SU-DHL-6 (cell line): ENCODE measurements around the gene USP11.

Experiments
- H2AFZ ChIP-seq: fragments of 200-600 bp; sonication (generic); 2 replicates; pipeline ENCODE4 v1.6.1; 2014; ENCODE audit warnings: low read depth, mild to moderate bottlenecking, moderate library complexity, mixed read lengths, antibody characterized with exemption, low read length; ENCODE audit not compliant: severe bottlenecking
- H3F3A ChIP-seq: fragments of 200-600 bp; shearing (Covaris generic); 2 replicates; pipeline ENCODE4 v1.6.0; 2016; ENCODE audit warnings: antibody characterized with exemption, mild to moderate bottlenecking; ENCODE audit not compliant: insufficient read depth
- H3K27ac ChIP-seq: fragments of 200-600 bp; sonication (generic); 2 replicates; pipeline ENCODE4 v1.5.1; 2016; ENCODE audit warnings: low read depth, mild to moderate bottlenecking, low read length, moderate library complexity, mixed read lengths
- H3K27me3 ChIP-seq: fragments of 200-600 bp; sonication (generic), shearing (Covaris generic); 2 replicates; pipeline ENCODE4 v1.6.0; 2014; ENCODE audit warnings: mild to moderate bottlenecking, low read length
- H3K36me3 ChIP-seq: fragments of 200-600 bp; sonication (generic); 2 replicates; pipeline ENCODE4 v1.6.1; 2014; ENCODE audit warnings: mild to moderate bottlenecking, low read length, mixed read lengths
- H3K4me2 ChIP-seq: fragments of 300-600, 200-600 bp; shearing (Covaris generic), sonication (generic); 2 replicates; pipeline ENCODE4 v1.6.0; 2014; ENCODE audit warnings: low read length, low read depth, mild to moderate bottlenecking; ENCODE audit not compliant: poor library complexity, severe bottlenecking
- H3K4me3 ChIP-seq: fragments of 200-600 bp; sonication (generic); 2 replicates; pipeline ENCODE4 v1.5.1; 2014; ENCODE audit warnings: antibody characterized with exemption, low read length, mild to moderate bottlenecking, mixed read lengths; ENCODE audit not compliant: insufficient read depth, poor library complexity, severe bottlenecking
- H3K79me2 ChIP-seq: fragments of 200-600 bp; sonication (generic); 2 replicates; pipeline ENCODE4 v1.6.1; 2014; ENCODE audit warnings: mild to moderate bottlenecking, low read length, moderate library complexity; ENCODE audit not compliant: insufficient read depth
- H3K9ac ChIP-seq: fragments of 200-600 bp; sonication (generic); 2 replicates; pipeline ENCODE4 v1.7.0; 2014; ENCODE audit warnings: mild to moderate bottlenecking, low read length
- H3K9me2 ChIP-seq: fragments of 200-600 bp; sonication (generic); replicated peaks from 2 replicates; pipeline ENCODE4 v1.6.1; 2014; ENCODE audit warnings: low read length; ENCODE audit not compliant: insufficient read depth
- H3K9me3 ChIP-seq: fragments of 200-600 bp; sonication (generic); 2 replicates; pipeline ENCODE4 v1.6.1; 2014; ENCODE audit warnings: low read length, mixed read lengths; ENCODE audit not compliant: insufficient read depth
- H4K20me1 ChIP-seq: fragments of 200-600 bp; sonication (generic); 2 replicates; pipeline ENCODE4 v1.6.1; 2014; ENCODE audit warnings: low read depth, mild to moderate bottlenecking, antibody characterized with exemption, low read length, moderate library complexity, mixed read lengths
- EZH2phosphoT487 ChIP-seq: fragments of 200-600 bp; sonication (generic), shearing (Covaris generic); conservative IDR thresholded peaks from 2 replicates; pipeline ENCODE4 v1.6.1; 2018; ENCODE audit warnings: mild to moderate bottlenecking, antibody characterized with exemption, low read length, moderate library complexity, mixed read lengths
- TF ChIP-seq, protein P1 (sequence below): fragments of 200-600 bp; sonication (generic); IDR thresholded peaks from one replicate; pipeline ENCODE4 v1.5.1; 2017; ENCODE audit warnings: antibody characterized with exemption, mild to moderate bottlenecking, low read length, moderate library complexity; ENCODE audit not compliant: insufficient read depth, poor library complexity, severe bottlenecking

Gene USP11

DNA sequence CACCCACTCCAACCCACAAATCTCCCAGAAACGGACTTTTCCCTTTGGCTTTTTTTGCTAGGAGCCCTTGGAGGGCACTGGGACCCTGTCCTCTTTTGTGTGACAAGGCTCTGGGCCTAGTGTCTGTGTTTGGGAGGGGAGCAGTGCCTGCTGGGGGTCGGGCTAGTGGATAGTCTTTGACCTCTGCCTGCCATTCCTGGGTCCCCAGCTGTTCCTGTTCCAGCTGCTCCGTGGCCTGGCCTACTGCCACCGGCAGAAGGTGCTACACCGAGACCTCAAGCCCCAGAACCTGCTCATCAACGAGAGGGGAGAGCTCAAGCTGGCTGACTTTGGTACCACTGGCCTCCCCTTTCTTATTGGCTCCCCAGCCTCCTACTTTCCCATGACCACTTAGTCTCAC, 6.7 kb upstream of the USP11 start:
- no peak overlapping the region for H3K4me2 ChIP-seq
- H2AFZ ChIP-seq = no peak overlapping the region
- H3K9me3 ChIP-seq = no peaks in the 10 kb centered on the region
- H3K9me2 ChIP-seq = no peaks in the 10 kb centered on the region
- H3K9ac ChIP-seq = no peak overlapping the region
- TF ChIP-seq, protein P1, sequence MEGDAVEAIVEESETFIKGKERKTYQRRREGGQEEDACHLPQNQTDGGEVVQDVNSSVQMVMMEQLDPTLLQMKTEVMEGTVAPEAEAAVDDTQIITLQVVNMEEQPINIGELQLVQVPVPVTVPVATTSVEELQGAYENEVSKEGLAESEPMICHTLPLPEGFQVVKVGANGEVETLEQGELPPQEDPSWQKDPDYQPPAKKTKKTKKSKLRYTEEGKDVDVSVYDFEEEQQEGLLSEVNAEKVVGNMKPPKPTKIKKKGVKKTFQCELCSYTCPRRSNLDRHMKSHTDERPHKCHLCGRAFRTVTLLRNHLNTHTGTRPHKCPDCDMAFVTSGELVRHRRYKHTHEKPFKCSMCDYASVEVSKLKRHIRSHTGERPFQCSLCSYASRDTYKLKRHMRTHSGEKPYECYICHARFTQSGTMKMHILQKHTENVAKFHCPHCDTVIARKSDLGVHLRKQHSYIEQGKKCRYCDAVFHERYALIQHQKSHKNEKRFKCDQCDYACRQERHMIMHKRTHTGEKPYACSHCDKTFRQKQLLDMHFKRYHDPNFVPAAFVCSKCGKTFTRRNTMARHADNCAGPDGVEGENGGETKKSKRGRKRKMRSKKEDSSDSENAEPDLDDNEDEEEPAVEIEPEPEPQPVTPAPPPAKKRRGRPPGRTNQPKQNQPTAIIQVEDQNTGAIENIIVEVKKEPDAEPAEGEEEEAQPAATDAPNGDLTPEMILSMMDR = no peak
- peaks cover 13% of the 10 kb centered on the region for H3K79me2 ChIP-seq
- no peaks in the 10 kb centered on the region for H3K36me3 ChIP-seq
- peaks cover 1% of the 10 kb centered on the region; the same call in 1 of the 2 replicates for H4K20me1 ChIP-seq
- no peak overlapping the region for H3K27ac ChIP-seq
- peaks cover 5% of the 10 kb centered on the region; the same call in 1 of the 2 replicates for H3F3A ChIP-seq
- H3K27me3 ChIP-seq = no peaks in the 10 kb centered on the region
- H3K4me3 ChIP-seq = no peak overlapping the region

DNA sequence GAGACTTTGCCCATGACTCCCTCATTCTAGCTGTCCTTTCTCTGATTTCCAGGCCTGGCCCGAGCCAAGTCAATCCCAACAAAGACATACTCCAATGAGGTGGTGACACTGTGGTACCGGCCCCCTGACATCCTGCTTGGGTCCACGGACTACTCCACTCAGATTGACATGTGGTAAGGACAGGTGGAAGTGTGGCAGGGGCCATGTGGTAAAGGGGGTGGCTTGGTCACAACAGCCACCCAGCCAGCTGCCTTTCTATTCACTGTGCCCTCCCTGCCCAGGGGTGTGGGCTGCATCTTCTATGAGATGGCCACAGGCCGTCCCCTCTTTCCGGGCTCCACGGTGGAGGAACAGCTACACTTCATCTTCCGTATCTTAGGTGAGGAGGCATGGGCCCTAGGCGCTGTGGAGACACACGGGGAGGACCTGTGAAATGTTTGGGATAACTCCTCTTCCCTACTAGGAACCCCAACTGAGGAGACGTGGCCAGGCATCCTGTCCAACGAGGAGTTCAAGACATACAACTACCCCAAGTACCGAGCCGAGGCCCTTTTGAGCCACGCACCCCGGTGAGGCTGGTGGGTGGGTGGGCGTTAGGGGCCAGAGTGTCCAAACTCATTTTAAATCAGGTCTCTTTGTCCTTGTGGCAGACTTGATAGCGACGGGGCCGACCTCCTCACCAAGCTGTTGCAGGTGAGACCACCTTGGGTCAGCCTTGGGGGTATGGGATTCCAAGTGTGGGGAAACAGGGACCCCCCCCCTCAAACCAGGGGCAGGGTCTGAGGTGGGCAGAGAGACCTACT, 6.1 kb upstream of the USP11 start:
- Histone ChIP-seq H3K9me3 (no peaks in the 10 kb centered on the region), H3K27me3 (no peaks in the 10 kb centered on the region), H2AFZ (no peak overlapping the region), H3K9me2 (no peaks in the 10 kb centered on the region), H3K27ac (no peak overlapping the region), H3K79me2 (peaks cover 6% of the 10 kb centered on the region; the same call in 1 of the 2 replicates), H3K4me3 (no peak overlapping the region), H3F3A (peaks cover 12% of the 10 kb centered on the region; the same call in 1 of the 2 replicates), H3K9ac (no peak overlapping the region), H3K36me3 (no peaks in the 10 kb centered on the region), H3K4me2 (no peak overlapping the region), H4K20me1 (no peaks in the 10 kb centered on the region)
- TF ChIP-seq, protein P1 = no peak
- TF ChIP-seq EZH2phosphoT487 = no peak

DNA sequence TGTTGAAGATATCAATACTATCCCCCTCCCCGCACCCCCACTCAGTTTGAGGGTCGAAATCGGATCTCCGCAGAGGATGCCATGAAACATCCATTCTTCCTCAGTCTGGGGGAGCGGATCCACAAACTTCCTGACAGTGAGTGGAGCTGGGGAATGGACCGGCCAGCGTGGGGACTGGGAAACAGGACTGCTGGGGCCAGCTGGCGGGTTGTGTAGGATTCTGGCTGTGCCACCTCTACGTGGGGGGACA, 5.5 kb upstream of the USP11 start:
- no peak overlapping the region for H3K9ac ChIP-seq
- no peak overlapping the region for H3K4me2 ChIP-seq
- H3K4me3 ChIP-seq = no peak overlapping the region
- no peaks in the 10 kb centered on the region for H3K27me3 ChIP-seq
- peaks cover 17% of the 10 kb centered on the region for H3F3A ChIP-seq
- no peaks in the 10 kb centered on the region for H4K20me1 ChIP-seq
- no peaks in the 10 kb centered on the region for H3K9me2 ChIP-seq
- H3K36me3 ChIP-seq = no peaks in the 10 kb centered on the region
- TF ChIP-seq, protein P1 = no peak
- TF ChIP-seq EZH2phosphoT487 = no peak
- H2AFZ ChIP-seq = no peak overlapping the region
- no peak overlapping the region for H3K27ac ChIP-seq
- peaks cover under 1% of the 10 kb centered on the region; the same call in 1 of the 2 replicates for H3K79me2 ChIP-seq
- no peaks in the 10 kb centered on the region for H3K9me3 ChIP-seq
